H1 (cell line): ENCODE data around the gene NSG2. TPM values are rescaled to one million over a fixed set of nuclear protein-coding genes. Genes with fewer than 3 reads are reported as not detected.

ENCODE experiments used
- EZH2 ChIP-seq: fragments of 200-600 bp; sonication (generic); IDR thresholded peaks from 2 replicates; pipeline ENCODE4 v1.7.1; 2012; ENCODE audit warnings: low read depth, mild to moderate bottlenecking, moderate library complexity, low read length, inconsistent platforms; ENCODE audit not compliant: severe bottlenecking
- GABPA ChIP-seq: IDR thresholded peaks from 2 replicates; pipeline ENCODE4 v1.6.1; 2011; ENCODE audit warnings: mild to moderate bottlenecking, low read length, moderate library complexity, borderline replicate concordance; ENCODE audit not compliant: insufficient read depth
- JUN ChIP-seq: IDR thresholded peaks from 2 replicates; pipeline ENCODE4 v1.6.1; 2011; ENCODE audit warnings: low read depth, mild to moderate bottlenecking, improper control_type of control experiment, low read length
- NRF1 ChIP-seq: IDR thresholded peaks from 2 replicates; pipeline ENCODE4 v1.6.1; 2011; ENCODE audit warnings: mild to moderate bottlenecking, low read depth, low read length, improper control_type of control experiment
- RAD21 ChIP-seq, 2 experiments: IDR thresholded peaks in 1 of 2; conservative IDR thresholded peaks in 1 of 2; 2 replicates each; pipeline ENCODE4 v1.6.1; 2011; ENCODE audit warnings: low read depth in 2 of 2, low read length in 2 of 2, improper control_type of control experiment in 1 of 2, inconsistent platforms in 1 of 2, mild to moderate bottlenecking in 1 of 2, moderate library complexity in 1 of 2
- RBBP5 ChIP-seq: IDR thresholded peaks from 2 replicates; pipeline ENCODE4 v1.7.1; 2012; ENCODE audit warnings: low read depth, mild to moderate bottlenecking, inconsistent platforms, low read length, moderate library complexity, borderline replicate concordance
- SP2 ChIP-seq: IDR thresholded peaks from 2 replicates; pipeline ENCODE4 v1.6.1; 2012; ENCODE audit warnings: mild to moderate bottlenecking, low read length, inconsistent platforms
- ZNF274 ChIP-seq: IDR thresholded peaks from 2 replicates; pipeline ENCODE4 v1.7.0; 2012; ENCODE audit warnings: low read length, borderline replicate concordance; ENCODE audit errors: extremely low read depth
- polyA plus RNA-seq, 7 experiments: library from polyadenylated mRNA; depleted of rRNA in 3 of 7; stranded (reverse) in 5 of 7; unstranded in 2 of 7; fragments of >200 nt in 5 of 7; fragments of 200-250 nt in 2 of 7; gene quantifications; 1 replicate in 5 of 7; 2 replicates in 1 of 7; 4 replicates in 1 of 7; pipeline versions ENCODE4 v1.2.1 to v1.2.3, GENCODE V29; 2011 to 2013; ENCODE audit warnings: missing spikeins in 2 of 7, mixed read lengths in 2 of 7
- total RNA-seq: library from RNA; stranded (reverse); fragmentation: NEBNext Ultra II Directional; extraction: Animal tissue kit (Norgen Biotek cat#: 25700); gene quantifications from 2 replicates; pipeline ENCODE4 v1.2.1, GENCODE V29; 2021

NSG2 gene
- total and polyA plus RNA-seq, 2 of the 8 experiments (the other 6 are each of a cell fraction or from before 2014, with no cell fraction given), result 0.56 to 0.78 TPM

DNA sequence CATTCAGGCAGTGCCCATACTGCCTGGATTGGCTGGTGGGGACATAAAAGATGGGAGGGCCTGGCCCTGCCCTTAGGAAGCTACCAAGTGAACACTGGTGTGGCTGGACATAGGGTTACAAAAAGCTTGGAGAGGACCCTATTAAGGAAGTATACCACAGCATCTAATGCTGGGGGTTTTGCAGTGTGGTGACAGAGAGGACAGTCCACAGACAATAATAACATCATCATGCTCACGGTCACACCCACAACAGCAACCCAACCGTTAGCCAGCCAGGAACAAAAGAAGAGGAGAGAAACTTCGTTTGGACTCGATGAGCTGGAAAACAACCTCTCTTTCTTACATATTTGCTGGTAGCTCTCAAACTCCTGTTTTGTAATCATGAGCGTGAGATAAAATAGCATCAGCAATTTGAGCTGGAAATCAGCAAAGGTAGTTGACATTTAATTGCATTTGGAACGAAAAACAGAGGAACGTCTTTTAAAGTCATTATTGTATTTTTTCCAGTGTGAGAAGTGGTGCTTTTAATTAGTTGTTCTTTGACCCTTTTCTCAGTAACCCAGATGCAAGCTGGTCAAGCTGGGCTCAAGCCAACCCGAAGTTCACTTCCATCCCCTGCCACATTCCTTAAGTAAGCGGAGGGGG, 73.4 kb downstream of the NSG2 start (continued):
- TF ChIP-seq RAD21 (IDR thresholded peaks at IDR 0.05 in 1 of 2, conservative IDR thresholded peaks at IDR 0.05 in 1 of 2; ENCODE audit: low read depth in 2 of 2, low read length in 2 of 2), result no peak
- TF ChIP-seq NRF1, result no peak
- TF ChIP-seq SP2, result no peak
- TF ChIP-seq JUN, result no peak
- no peak for TF ChIP-seq RBBP5
- TF ChIP-seq EZH2, result no peak
- no peak for TF ChIP-seq ZNF274
- no peak for TF ChIP-seq GABPA
